H1 (cell line): Measurements from ENCODE around the gene FMNL1. TPM values are rescaled to one million over a fixed set of nuclear protein-coding genes. Genes with fewer than 3 reads are reported as not detected.

Experiments used
- CTCF ChIA-PET: fragments of 300-600 bp; sonication (Branson Sonifier 250); formaldehyde crosslinking; loops from one replicate; lab custom pipeline; 2021; ENCODE audit not compliant: partially characterized antibody; lab: Charles Lee
- POLR2A ChIA-PET: fragments of 300-600 bp; sonication (Branson Sonifier 250); formaldehyde crosslinking; loops from one replicate; lab custom pipeline; 2021; ENCODE audit warnings: inconsistent platforms; ENCODE audit not compliant: partially characterized antibody; lab: Charles Lee
- DNase-seq, 2 experiments: peaks; one replicate each; pipeline versions ENCODE4 v3.0.0 to v3.0.0-alpha.2; 2010 to 2022; ENCODE audit warnings: low spot score in 2 of 2, low read depth in 1 of 2, mixed read lengths in 1 of 2
- FAIRE-seq: peaks from 2 replicates; lab custom pipeline; 2011; peaks lifted over from hg19 to GRCh38; lab: Jason Lieb, UNC
- H2AFZ ChIP-seq: 2 replicates; pipeline ENCODE4 v1.8.1; 2012; ENCODE audit warnings: low read length, inconsistent platforms
- H2AK5ac ChIP-seq: 2 replicates; pipeline ENCODE4 v1.6.1; 2013; ENCODE audit warnings: low read depth, low read length
- H2BK120ac ChIP-seq: replicated peaks from 2 replicates; pipeline ENCODE3; 2013; ENCODE audit warnings: low read depth, low read length, inconsistent platforms
- H2BK12ac ChIP-seq: 2 replicates; pipeline ENCODE4 v1.6.1; 2013; ENCODE audit warnings: low read depth, low read length
- H2BK15ac ChIP-seq: 2 replicates; pipeline ENCODE4 v1.6.1; 2013; ENCODE audit warnings: low read length
- H2BK20ac ChIP-seq: 2 replicates; pipeline ENCODE4 v1.6.1; 2013; ENCODE audit warnings: low read length
- H2BK5ac ChIP-seq: 2 replicates; pipeline ENCODE4 v1.6.1; 2013; ENCODE audit warnings: low read depth, low read length
- H3K14ac ChIP-seq: 2 replicates; pipeline ENCODE4 v1.6.1; 2013; ENCODE audit warnings: inconsistent platforms; ENCODE audit not compliant: insufficient read length
- H3K18ac ChIP-seq: 2 replicates; pipeline ENCODE4 v1.6.1; 2013; ENCODE audit warnings: low read length; ENCODE audit errors: extremely low read depth
- H3K23ac ChIP-seq: 2 replicates; pipeline ENCODE4 v1.6.1; 2013; ENCODE audit warnings: inconsistent platforms; ENCODE audit not compliant: insufficient read length
- H3K23me2 ChIP-seq: 2 replicates; pipeline ENCODE4 v1.6.1; 2013; ENCODE audit warnings: low read depth, low read length
- H3K27ac ChIP-seq: 2 replicates; pipeline ENCODE4 v1.6.1; 2011; ENCODE audit warnings: low read depth, low read length, inconsistent platforms
- H3K27me3 ChIP-seq, 4 experiments: replicated peaks in 1 of 4; 1 replicate in 1 of 4; 2 replicates in 3 of 4; pipeline versions ENCODE4 v1.6.1 to v1.8.1; 2011 to 2013; ENCODE audit warnings: low read length in 3 of 4, mild to moderate bottlenecking in 3 of 4, inconsistent platforms in 2 of 4, mixed read lengths in 2 of 4, moderate library complexity in 1 of 4; ENCODE audit not compliant: control insufficient read depth in 3 of 4, insufficient read depth in 3 of 4; ENCODE audit errors: extremely low read depth in 1 of 4
- H3K36me3 ChIP-seq, 4 experiments: 2 replicates each; pipeline versions ENCODE4 v1.6.1 to v1.8.1; 2011 to 2013; ENCODE audit warnings: mild to moderate bottlenecking in 4 of 4, low read length in 3 of 4, moderate library complexity in 2 of 4, control low read depth in 1 of 4, inconsistent platforms in 1 of 4; ENCODE audit not compliant: insufficient read depth in 4 of 4, control insufficient read depth in 2 of 4
- H3K4ac ChIP-seq: replicated peaks from 2 replicates; pipeline ENCODE3; 2013; ENCODE audit warnings: low read length, low read depth, mixed read lengths, inconsistent platforms; ENCODE audit not compliant: insufficient read length
- H3K4me1 ChIP-seq, 4 experiments: replicated peaks in 1 of 4; 1 replicate in 1 of 4; 2 replicates in 3 of 4; pipeline versions ENCODE4 v1.6.1 to v1.8.1; 2011 to 2013; ENCODE audit warnings: low read length in 3 of 4, inconsistent platforms in 2 of 4, mixed read lengths in 1 of 4; ENCODE audit not compliant: insufficient read depth in 4 of 4, control insufficient read depth in 3 of 4
- H3K4me2 ChIP-seq, 2 experiments: 2 replicates each; pipeline versions ENCODE4 v1.6.1 to v1.8.1; 2011 to 2013; ENCODE audit warnings: low read depth in 2 of 2, low read length in 2 of 2, control low read depth in 1 of 2, inconsistent platforms in 1 of 2, mild to moderate bottlenecking in 1 of 2; ENCODE audit not compliant: insufficient read depth in 1 of 2
- H3K4me3 ChIP-seq, 4 experiments: fragments of 200-600, 300-600 bp in 1 of 4; sonication (generic), shearing (Covaris generic), sonication (Bioruptor Twin) in 1 of 4; 2 replicates each; pipeline versions ENCODE4 v1.5.1 to v1.8.1; 2011 to 2016; ENCODE audit warnings: low read length in 4 of 4, low read depth in 3 of 4, control low read depth in 2 of 4, inconsistent platforms in 2 of 4, mild to moderate bottlenecking in 2 of 4, mixed read lengths in 1 of 4, moderate library complexity in 1 of 4; ENCODE audit not compliant: insufficient read depth in 2 of 4; ENCODE audit errors: extremely low read depth in 1 of 4
- H3K56ac ChIP-seq: replicated peaks from 2 replicates; pipeline ENCODE3; 2013; ENCODE audit warnings: low read depth, mild to moderate bottlenecking, mixed read lengths, low read length, inconsistent platforms; ENCODE audit not compliant: insufficient read length
- H3K79me1 ChIP-seq: 2 replicates; pipeline ENCODE4 v1.6.1; 2013; ENCODE audit warnings: low read depth, low read length, control low read depth
- H3K79me2 ChIP-seq, 2 experiments: 2 replicates each; pipeline versions ENCODE4 v1.6.1 to v1.8.1; 2012 to 2013; ENCODE audit warnings: low read length in 2 of 2, mild to moderate bottlenecking in 2 of 2, inconsistent platforms in 1 of 2; ENCODE audit not compliant: insufficient read depth in 2 of 2, control insufficient read depth in 1 of 2
- H3K9ac ChIP-seq, 4 experiments: replicated peaks in 1 of 4; 1 replicate in 1 of 4; 2 replicates in 3 of 4; pipeline versions ENCODE4 v1.6.1 to v1.8.1; 2011 to 2013; ENCODE audit warnings: low read depth in 3 of 4, low read length in 3 of 4, control low read depth in 2 of 4, mild to moderate bottlenecking in 2 of 4, moderate library complexity in 2 of 4, inconsistent platforms in 1 of 4; ENCODE audit errors: extremely low read depth in 1 of 4
- H3K9me3 ChIP-seq, 2 experiments: 2 replicates each; pipeline versions ENCODE4 v1.6.1 to v1.8.1; 2012 to 2013; ENCODE audit warnings: mild to moderate bottlenecking in 2 of 2, moderate library complexity in 2 of 2, control low read depth in 1 of 2, inconsistent platforms in 1 of 2, low read depth in 1 of 2, low read length in 1 of 2, mixed read lengths in 1 of 2; ENCODE audit not compliant: insufficient read depth in 2 of 2
- H4K20me1 ChIP-seq, 2 experiments: replicated peaks in 1 of 2; 2 replicates each; pipeline versions ENCODE3 to v1.8.1; 2011 to 2013; ENCODE audit warnings: inconsistent platforms in 2 of 2, low read length in 2 of 2, mild to moderate bottlenecking in 1 of 2; ENCODE audit not compliant: insufficient read depth in 2 of 2, control insufficient read depth in 1 of 2
- H4K5ac ChIP-seq: 2 replicates; pipeline ENCODE4 v1.6.1; 2013; ENCODE audit warnings: low read length, low read depth, mixed read lengths, inconsistent platforms; ENCODE audit not compliant: insufficient read length
- H4K8ac ChIP-seq: 2 replicates; pipeline ENCODE4 v1.8.0; 2013; ENCODE audit warnings: mild to moderate bottlenecking, moderate library complexity, low read length, inconsistent platforms; ENCODE audit not compliant: insufficient read depth; ENCODE audit errors: extremely low read depth
- H4K91ac ChIP-seq: replicated peaks from 2 replicates; pipeline ENCODE3; 2013; ENCODE audit warnings: low read length, mixed read lengths, inconsistent platforms; ENCODE audit not compliant: insufficient read length
- BCL11A ChIP-seq, 2 experiments: IDR thresholded peaks; one replicate each; pipeline ENCODE4 v1.6.1; 2011; ENCODE audit warnings: low read depth in 2 of 2, low read length in 2 of 2, mild to moderate bottlenecking in 2 of 2
- EGR1 ChIP-seq: IDR thresholded peaks from 2 replicates; pipeline ENCODE4 v1.6.1; 2011; ENCODE audit warnings: low read depth, low read length, borderline replicate concordance
- FOSL1 ChIP-seq: IDR thresholded peaks from 2 replicates; pipeline ENCODE4 v1.6.1; 2011; ENCODE audit warnings: mild to moderate bottlenecking, low read depth, low read length, moderate library complexity; ENCODE audit not compliant: insufficient read depth
- HDAC6 ChIP-seq: IDR thresholded peaks from one replicate; pipeline ENCODE4 v1.7.1; 2012; ENCODE audit warnings: low read depth, mild to moderate bottlenecking, inconsistent platforms, low read length, moderate library complexity
- KDM1A ChIP-seq: fragments of 200-600, 300-600 bp; sonication (generic); IDR thresholded peaks from 2 replicates; pipeline ENCODE4 v1.7.1; 2016; ENCODE audit warnings: mild to moderate bottlenecking, low read length, borderline replicate concordance
- KDM4A ChIP-seq: IDR thresholded peaks from one replicate; pipeline ENCODE4 v1.7.1; 2012; ENCODE audit warnings: low read depth, mild to moderate bottlenecking, moderate library complexity, low read length, inconsistent platforms; ENCODE audit not compliant: severe bottlenecking
- RBBP5 ChIP-seq: IDR thresholded peaks from 2 replicates; pipeline ENCODE4 v1.7.1; 2012; ENCODE audit warnings: low read depth, mild to moderate bottlenecking, inconsistent platforms, low read length, moderate library complexity, borderline replicate concordance
- RXRA ChIP-seq: IDR thresholded peaks from 2 replicates; pipeline ENCODE4 v1.6.1; 2011; ENCODE audit warnings: low read depth, mild to moderate bottlenecking, low read length, moderate library complexity; ENCODE audit not compliant: insufficient read depth
- SIRT6 ChIP-seq: IDR thresholded peaks from one replicate; pipeline ENCODE4 v1.7.1; 2012; ENCODE audit warnings: low read length, inconsistent platforms
- SIX5 ChIP-seq: IDR thresholded peaks from 2 replicates; pipeline ENCODE4 v1.6.1; 2011; ENCODE audit warnings: mild to moderate bottlenecking, low read depth, low read length
- SRF ChIP-seq: IDR thresholded peaks from 2 replicates; pipeline ENCODE4 v1.6.1; 2011; ENCODE audit warnings: mild to moderate bottlenecking, low read depth, low read length, moderate library complexity
- TAF1 ChIP-seq: IDR thresholded peaks from 2 replicates; pipeline ENCODE4 v1.6.1; 2011; ENCODE audit warnings: mild to moderate bottlenecking, low read depth, low read length
- TBP ChIP-seq: IDR thresholded peaks from 2 replicates; pipeline ENCODE4 v1.6.1; 2011; ENCODE audit warnings: low read depth, low read length, improper control_type of control experiment
- YY1 ChIP-seq: IDR thresholded peaks from 2 replicates; pipeline ENCODE4 v1.6.1; 2011; ENCODE audit warnings: low read depth, mild to moderate bottlenecking, low read length
- ZNF274 ChIP-seq: IDR thresholded peaks from 2 replicates; pipeline ENCODE4 v1.7.0; 2012; ENCODE audit warnings: low read length, borderline replicate concordance; ENCODE audit errors: extremely low read depth
- WGBS, 2 experiments: shearing (Covaris generic) in 1 of 2; methylation state at CpG; one replicate each; pipeline versions ENCODE4 v1.1.6 to v1.1.7; 2013 to 2015; ENCODE audit warnings: low lambda C conversion rate in 2 of 2, mixed read lengths in 2 of 2, inconsistent platforms in 1 of 2, low coverage in 1 of 2, missing lambda C conversion rate in 1 of 2; ENCODE audit not compliant: insufficient replicate concordance in 2 of 2, insufficient coverage in 1 of 2, insufficient read length in 1 of 2; ENCODE audit errors: extremely low coverage in 1 of 2, missing lambda C conversion rate in 1 of 2; 5-methylcytosine and 5-hydroxymethylcytosine counted together
- polyA plus RNA-seq, 7 experiments: library from polyadenylated mRNA; depleted of rRNA in 3 of 7; stranded (reverse) in 5 of 7; unstranded in 2 of 7; fragments of >200 nt in 5 of 7; fragments of 200-250 nt in 2 of 7; gene quantifications; 1 replicate in 5 of 7; 2 replicates in 1 of 7; 4 replicates in 1 of 7; pipeline versions ENCODE4 v1.2.1 to v1.2.3, GENCODE V29; 2011 to 2013; ENCODE audit warnings: missing spikeins in 2 of 7, mixed read lengths in 2 of 7
- total RNA-seq: library from RNA; stranded (reverse); fragmentation: NEBNext Ultra II Directional; extraction: Animal tissue kit (Norgen Biotek cat#: 25700); gene quantifications from 2 replicates; pipeline ENCODE4 v1.2.1, GENCODE V29; 2021

The FMNL1 gene
- total and polyA plus RNA-seq, 2 of the 8 experiments (the other 6 are each of a cell fraction or from before 2014, with no cell fraction given), result 2.5 to 8.6 TPM

DNA sequence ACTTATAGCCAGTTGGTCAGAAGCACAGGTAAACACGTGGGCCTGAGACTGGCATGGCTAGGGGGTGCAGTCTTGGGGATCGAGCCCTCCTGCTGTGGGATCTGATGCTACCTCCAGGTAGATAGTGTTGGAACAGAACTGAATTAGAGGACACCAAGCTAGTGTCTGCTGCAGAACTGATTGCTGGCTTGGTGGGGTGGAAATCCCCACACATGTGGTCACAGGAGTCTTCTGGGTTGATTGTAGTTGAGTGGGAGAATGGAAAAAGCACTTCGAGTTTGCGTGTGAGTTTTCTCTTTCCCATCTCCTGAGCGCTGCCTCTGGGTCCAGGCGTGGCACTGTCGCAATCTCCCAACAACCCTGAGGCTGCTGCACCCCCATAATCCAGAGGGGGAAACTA lies 48.2 kb downstream of the FMNL1 start:
- Histone ChIP-seq H4K8ac (no peak overlapping the region), H3K79me2 (no peaks in the 10 kb centered on the region), H2BK5ac (no peak overlapping the region), H4K91ac (no peak overlapping the region), H3K4me3 (no peak overlapping the region), H3K4me1 (peaks cover 0 to 1% (median 0%) of the 10 kb centered on the region in 4 experiments; a peak in 1 of 7 replicates), H3K27ac (no peak overlapping the region), H4K5ac (no peak overlapping the region), H3K9ac (no peak overlapping the region), H2BK120ac (no peak overlapping the region), H3K56ac (no peak overlapping the region), H3K9me3 (no peaks in the 10 kb centered on the region), H3K4me2 (no peak overlapping the region), H4K20me1 (no peaks in the 10 kb centered on the region), H3K36me3 (peaks cover 4 to 15% (median 11%) of the 10 kb centered on the region in 4 experiments), H2AK5ac (no peak overlapping the region), H2BK15ac (no peak overlapping the region), H2AFZ (no peak overlapping the region), H3K27me3 (no peaks in the 10 kb centered on the region), H3K18ac (no peak overlapping the region), H3K14ac (no peak overlapping the region), H2BK12ac (no peak overlapping the region), H3K79me1 (no peaks in the 10 kb centered on the region), H3K23ac (no peak overlapping the region), H3K4ac (no peak overlapping the region), H3K23me2 (no peaks in the 10 kb centered on the region), H2BK20ac (no peak overlapping the region)
- FAIRE-seq (no peak), DNase-seq (no peak)
- ChIA-PET CTCF (interaction anchor here (1.2 to 29.1 kb wide), 13 partner anchors 9 to 120 kb away, joined by 3 to 579 read pairs (median 11); no protein-coding TSS in a partner anchor), POLR2A (interaction anchor here (1.2 to 1.3 kb wide), 2 partner anchors 21 to 46 kb away, joined by 5 to 6 read pairs; partner anchors contain the start of gene MAP3K14)
- 95% methylated on average over 7 of the region's 7 CpGs; no CpG with 5 or more reads in 1 of the 2 experiments for WGBS, 2 experiments
- no peak for TF ChIP-seq SIX5
- TF ChIP-seq YY1, result no peak
- TF ChIP-seq TBP, result no peak
- no peak for TF ChIP-seq RXRA
- TF ChIP-seq ZNF274, result no peak
- TF ChIP-seq SIRT6, result no peak
- no peak for TF ChIP-seq KDM4A
- no peak for TF ChIP-seq TAF1
- TF ChIP-seq KDM1A, result no peak
- no peak for TF ChIP-seq SRF
- TF ChIP-seq FOSL1, result no peak
- TF ChIP-seq BCL11A (IDR thresholded peaks at IDR 0.05; ENCODE audit: low read depth in 2 of 2, low read length in 2 of 2), result no peak
- no peak for TF ChIP-seq RBBP5
- TF ChIP-seq EGR1, result no peak
- no peak for TF ChIP-seq HDAC6
